IgD-negative memory B cell (primary cell): ENCODE measurements around the gene MICU1. TPM values are rescaled to one million over a fixed set of nuclear protein-coding genes. Genes with fewer than 3 reads are reported as not detected.
A peak's percentile ranks its signal among the peaks of the same experiment; 100 is the strongest.
"Not testable (repeated sequence)": the region's sequence is repeated elsewhere in the genome, so short reads cannot be mapped to it uniquely, and the experiment has no call there.

Experiments used
- H3K27ac Mint-ChIP-seq, 3 donors: one replicate each; pipeline ENCODE4 v1.8.0; 2020 to 2022; ENCODE audit warnings: mild to moderate bottlenecking in 3 of 3, mixed read lengths in 3 of 3, moderate library complexity in 1 of 3
- H3K27me3 Mint-ChIP-seq: one replicate; pipeline ENCODE4 v1.8.0; 2021; ENCODE audit warnings: mixed read lengths
- H3K36me3 Mint-ChIP-seq: one replicate; pipeline ENCODE4 v1.8.0; 2020; ENCODE audit warnings: mild to moderate bottlenecking, mixed read lengths
- H3K4me1 Mint-ChIP-seq, 3 donors: one replicate each; pipeline ENCODE4 v1.8.0; 2020 to 2022; ENCODE audit warnings: mixed read lengths in 3 of 3, mild to moderate bottlenecking in 1 of 3
- H3K4me3 Mint-ChIP-seq, 4 donors: one replicate each; pipeline ENCODE4 v1.8.0; 2020 to 2022; ENCODE audit warnings: mild to moderate bottlenecking in 4 of 4, mixed read lengths in 4 of 4, moderate library complexity in 3 of 4
- H3K9me3 Mint-ChIP-seq, 3 donors: one replicate each; pipeline ENCODE4 v1.8.0; 2020 to 2021; ENCODE audit warnings: mixed read lengths in 3 of 3, mild to moderate bottlenecking in 1 of 3
- polyA plus RNA-seq: library from polyadenylated mRNA; unstranded; fragments of 300-500 nt; fragmentation: Illumina TruSeq; gene quantifications from one replicate; pipeline ENCODE4 v1.2.3, GENCODE V29; 2021

MICU1 gene
- polyA plus RNA-seq, 1 donor from 2014 or later: 24.4 TPM

- Mint-ChIP-seq H3K9me3 (no peaks in the 10 kb centered on the region), H3K27ac (peak overlapping the region in 1 of 3 donors; percentile 71), H3K27me3 (no peaks in the 10 kb centered on the region), H3K4me1 (peaks cover 8 to 13% (median 11%) of the 10 kb centered on the region in 3 donors), H3K36me3 (peaks cover 6% of the 10 kb centered on the region), H3K4me3 (no peak overlapping the region)
Measured at GRCh38 chr10:72407927-72408600, 217.8 kb downstream of the MICU1 start.

GRCh38 chr10:72407471-72407870 lies 218.4 kb downstream of the MICU1 start:
- Mint-ChIP-seq H3K27me3 (no peaks in the 10 kb centered on the region), H3K9me3 (no peaks in the 10 kb centered on the region), H3K4me3 (peak overlapping the region in 2 of 4 donors; percentile 6 to 60), H3K27ac (no peak overlapping the region), H3K4me1 (peaks cover 8 to 13% (median 11%) of the 10 kb centered on the region in 3 donors), H3K36me3 (peaks cover 8% of the 10 kb centered on the region)

- H3K9me3 Mint-ChIP-seq, H3K4me3 Mint-ChIP-seq, H3K27me3 Mint-ChIP-seq, H3K27ac Mint-ChIP-seq, H3K4me1 Mint-ChIP-seq: not testable (repeated sequence)
- H3K36me3 Mint-ChIP-seq: peaks cover 14% of the 10 kb centered on the region
Measured at GRCh38 chr10:72395581-72395980, 230.3 kb downstream of the MICU1 start.

- Mint-ChIP-seq H3K4me3 (no peak overlapping the region), H3K36me3 (peaks cover 6% of the 10 kb centered on the region), H3K27ac (no peak overlapping the region), H3K27me3 (no peaks in the 10 kb centered on the region), H3K4me1 (peaks cover 0 to 1% (median 0%) of the 10 kb centered on the region in 3 donors), H3K9me3 (peaks cover 0 to 3% (median 0%) of the 10 kb centered on the region in 3 donors)
Measured at GRCh38 chr10:72392571-72392970, 233.3 kb downstream of the MICU1 start.

- Mint-ChIP-seq H3K9me3 (no peaks in the 10 kb centered on the region), H3K27ac (no peak overlapping the region), H3K4me3 (no peak overlapping the region), H3K4me1 (peaks cover 0 to 1% (median 0%) of the 10 kb centered on the region in 3 donors), H3K36me3 (peaks cover 2% of the 10 kb centered on the region), H3K27me3 (no peaks in the 10 kb centered on the region)
Measured at GRCh38 chr10:72390764-72391163, 235.1 kb downstream of the MICU1 start.

- Mint-ChIP-seq H3K27ac (no peak overlapping the region), H3K27me3 (no peaks in the 10 kb centered on the region), H3K36me3 (peaks cover 4% of the 10 kb centered on the region), H3K4me1 (peaks cover 0 to 2% (median 1%) of the 10 kb centered on the region in 3 donors), H3K4me3 (no peak overlapping the region), H3K9me3 (no peaks in the 10 kb centered on the region)
Measured at GRCh38 chr10:72389716-72390115, 236.2 kb downstream of the MICU1 start.

GRCh38 chr10:72389014-72389413 lies 236.9 kb downstream of the MICU1 start:
- H3K9me3 Mint-ChIP-seq: no peaks in the 10 kb centered on the region

GRCh38 chr10:72388062-72388461 lies 237.8 kb downstream of the MICU1 start:
- peaks cover 5% of the 10 kb centered on the region for H3K36me3 Mint-ChIP-seq
- H3K27ac Mint-ChIP-seq: no peak overlapping the region
- H3K9me3 Mint-ChIP-seq: no peaks in the 10 kb centered on the region
- H3K4me3 Mint-ChIP-seq: no peak overlapping the region
- no peaks in the 10 kb centered on the region for H3K27me3 Mint-ChIP-seq
- H3K4me1 Mint-ChIP-seq: peaks cover 0 to 2% (median 1%) of the 10 kb centered on the region in 3 donors

More at GRCh38 chr10:72389014-72389413, 236.9 kb downstream of the MICU1 start:
- H3K27ac Mint-ChIP-seq: no peak overlapping the region
- H3K36me3 Mint-ChIP-seq: peaks cover 5% of the 10 kb centered on the region
- peaks cover 0 to 2% (median 1%) of the 10 kb centered on the region in 3 donors for H3K4me1 Mint-ChIP-seq
- no peaks in the 10 kb centered on the region for H3K27me3 Mint-ChIP-seq
- no peak overlapping the region for H3K4me3 Mint-ChIP-seq

GRCh38 chr10:72386916-72387586 lies 238.8 kb downstream of the MICU1 start:
- Mint-ChIP-seq H3K27me3 (no peaks in the 10 kb centered on the region), H3K27ac (no peak overlapping the region), H3K9me3 (no peaks in the 10 kb centered on the region), H3K36me3 (peaks cover 3% of the 10 kb centered on the region), H3K4me3 (no peak overlapping the region), H3K4me1 (peaks cover 0 to 2% (median 0%) of the 10 kb centered on the region in 3 donors)

- peaks cover 0 to 2% (median 0%) of the 10 kb centered on the region in 3 donors for H3K4me1 Mint-ChIP-seq
- H3K36me3 Mint-ChIP-seq: peaks cover 3% of the 10 kb centered on the region
- H3K27ac Mint-ChIP-seq: no peak overlapping the region
- no peaks in the 10 kb centered on the region for H3K9me3 Mint-ChIP-seq
- no peaks in the 10 kb centered on the region for H3K27me3 Mint-ChIP-seq
- no peak overlapping the region for H3K4me3 Mint-ChIP-seq
Measured at GRCh38 chr10:72385724-72386123, 240.2 kb downstream of the MICU1 start.

- not testable (repeated sequence) for H3K4me3 Mint-ChIP-seq, H3K9me3 Mint-ChIP-seq, H3K27me3 Mint-ChIP-seq, H3K36me3 Mint-ChIP-seq, H3K4me1 Mint-ChIP-seq
- peak overlapping the region in 1 of 3 donors; percentile 41 for H3K27ac Mint-ChIP-seq
Measured at GRCh38 chr10:72384982-72385381, 240.9 kb downstream of the MICU1 start.

- H3K4me1 Mint-ChIP-seq: peaks cover 0 to under 1% (median 0%) of the 10 kb centered on the region in 3 donors
- no peak overlapping the region for H3K27ac Mint-ChIP-seq
- no peaks in the 10 kb centered on the region for H3K9me3 Mint-ChIP-seq
- no peak overlapping the region for H3K4me3 Mint-ChIP-seq
- H3K27me3 Mint-ChIP-seq: no peaks in the 10 kb centered on the region
- H3K36me3 Mint-ChIP-seq: peaks cover 6% of the 10 kb centered on the region
Measured at GRCh38 chr10:72379776-72380175, 246.1 kb downstream of the MICU1 start.

- Mint-ChIP-seq H3K4me3 (no peak overlapping the region), H3K36me3 (peaks cover 4% of the 10 kb centered on the region), H3K9me3 (no peaks in the 10 kb centered on the region), H3K4me1 (no peaks in the 10 kb centered on the region), H3K27ac (no peak overlapping the region), H3K27me3 (no peaks in the 10 kb centered on the region)
Measured at GRCh38 chr10:72379062-72379461, 246.8 kb downstream of the MICU1 start.

- Mint-ChIP-seq H3K36me3 (peaks cover 6% of the 10 kb centered on the region), H3K27ac (no peak overlapping the region), H3K27me3 (no peaks in the 10 kb centered on the region), H3K4me3 (no peak overlapping the region), H3K4me1 (no peaks in the 10 kb centered on the region), H3K9me3 (no peaks in the 10 kb centered on the region)
Measured at GRCh38 chr10:72375585-72375984, 250.3 kb downstream of the MICU1 start.

- H3K27ac Mint-ChIP-seq: no peak overlapping the region
- peaks cover 0 to 2% (median 0%) of the 10 kb centered on the region in 3 donors for H3K4me1 Mint-ChIP-seq
- peaks cover 6% of the 10 kb centered on the region for H3K36me3 Mint-ChIP-seq
- no peaks in the 10 kb centered on the region for H3K27me3 Mint-ChIP-seq
- H3K4me3 Mint-ChIP-seq: no peak overlapping the region
- no peaks in the 10 kb centered on the region for H3K9me3 Mint-ChIP-seq
Measured at GRCh38 chr10:72375173-72375572, 250.7 kb downstream of the MICU1 start.
